HG03139 (cell line): ENCODE results near the gene GARIN5B.

Experiments
- ATAC-seq: cut with Tn5 transposase; IDR thresholded peaks from one replicate; pipeline ENCODE4 v1.9.1; 2021; ENCODE audit not compliant: unreplicated experiment

GARIN5B gene

GRCh38 chr19:55372316-55373081 is 9.4 kb upstream of the GARIN5B start:
- ATAC-seq: no peak

GRCh38 chr19:55370305-55370988 is 7.4 kb upstream of the GARIN5B start, which contains the start of gene IL11:
Gene IL11, minus strand, starts transcription at chr19:55370463. Its CDS starts 153 bp downstream, at chr19:55370310.
- ATAC-seq: no peak

- no peak for ATAC-seq
These were observed 6.7 kb upstream of the GARIN5B start for GRCh38 chr19:55369653-55370304.

- no peak for ATAC-seq
These were observed 5.9 kb upstream of the GARIN5B start for GRCh38 chr19:55368701-55369563.

GRCh38 chr19:55368106-55368505 is 5.0 kb upstream of the GARIN5B start:
- no peak for ATAC-seq

GRCh38 chr19:55366790-55367189 is 3.7 kb upstream of the GARIN5B start:
- ATAC-seq: no peak

GRCh38 chr19:55365964-55366363 is 2.9 kb upstream of the GARIN5B start:
- no peak for ATAC-seq

GRCh38 chr19:55365245-55365644 is 2.2 kb upstream of the GARIN5B start:
- ATAC-seq: no peak

GRCh38 chr19:55362174-55362989 is 678 bp downstream of the GARIN5B start:
- no peak for ATAC-seq

GRCh38 chr19:55360902-55361301 is 2.2 kb downstream of the GARIN5B start:
- ATAC-seq: no peak

GRCh38 chr19:55358943-55359908 is 3.8 kb downstream of the GARIN5B start:
- ATAC-seq: no peak

- ATAC-seq: no peak
These were observed 4.6 kb downstream of the GARIN5B start for GRCh38 chr19:55358493-55358892.

- ATAC-seq: no peak
These were observed 7.7 kb downstream of the GARIN5B start for GRCh38 chr19:55355213-55355821.

- no peak for ATAC-seq
These were observed 8.3 kb downstream of the GARIN5B start, which contains the start of gene COX6B2 for GRCh38 chr19:55354698-55355212. Gene COX6B2, minus strand, starts transcription at chr19:55354719. Its CDS starts 198 bp downstream, at chr19:55354521.

GRCh38 chr19:55353803-55354697 is 9.0 kb downstream of the GARIN5B start:
- ATAC-seq: no peak

- ATAC-seq: no peak
These were observed 9.7 kb downstream of the GARIN5B start for GRCh38 chr19:55353356-55353802.

GRCh38 chr19:55352549-55353145 is 10.4 kb downstream of the GARIN5B start:
- no peak for ATAC-seq
